CD4-positive, alpha-beta T cell (primary cell): ENCODE data around the gene LRP1B. TPM values are rescaled to one million over a fixed set of nuclear protein-coding genes. Genes with fewer than 3 reads are reported as not detected.

Source experiments
- ATAC-seq: fragments of 200-7000 bp; cut with Tn5 transposase; one replicate; pipeline ENCODE4 v1.10.0; 2022; ENCODE audit warnings: mild to moderate bottlenecking; ENCODE audit not compliant: poor library complexity
- CTCF ChIA-PET: fragments of 350-600 bp; sonication (Branson Sonifier 250); formaldehyde crosslinking; loops from one replicate; lab custom pipeline; 2021; ENCODE audit warnings: antibody characterized with exemption, inconsistent platforms; lab: Charles Lee
- POLR2A ChIA-PET: fragments of 350-600 bp; sonication (Branson Sonifier 250); formaldehyde crosslinking; loops from one replicate; lab custom pipeline; 2021; ENCODE audit warnings: antibody characterized with exemption, inconsistent platforms; lab: Charles Lee
- DNase-seq, 14 experiments: peaks; one replicate each; pipeline ENCODE4 v3.0.0-alpha.2; 2013 to 2020; ENCODE audit warnings: mixed read lengths in 2 of 14
- H3K27ac ChIP-seq, 2 donors: one replicate each; pipeline versions ENCODE4 v1.5.1 to v1.7.0; 2013; ENCODE audit warnings: low read length in 2 of 2, low read depth in 1 of 2, mild to moderate bottlenecking in 1 of 2
- H3K27me3 ChIP-seq, 2 experiments: 1 replicate in 1 of 2; 2 replicates in 1 of 2; pipeline versions ENCODE4 v1.6.1 to v1.7.0; 2013; ENCODE audit warnings: low read length in 2 of 2, control low read depth in 1 of 2, mild to moderate bottlenecking in 1 of 2, moderate library complexity in 1 of 2; ENCODE audit not compliant: insufficient read depth in 2 of 2, control insufficient read depth in 1 of 2
- H3K36me3 ChIP-seq: one replicate; pipeline ENCODE4 v1.6.1; 2013; ENCODE audit warnings: low read length, control low read depth; ENCODE audit not compliant: insufficient read depth
- H3K4me1 ChIP-seq: one replicate; pipeline ENCODE4 v1.6.1; 2013; ENCODE audit warnings: low read length, control low read depth; ENCODE audit not compliant: insufficient read depth
- H3K4me3 ChIP-seq: one replicate; pipeline ENCODE4 v1.5.1; 2013; ENCODE audit warnings: mild to moderate bottlenecking, low read length, moderate library complexity
- H3K9me3 ChIP-seq, 2 experiments: 1 replicate in 1 of 2; 2 replicates in 1 of 2; pipeline versions ENCODE4 v1.6.1 to v1.7.0; 2013; ENCODE audit warnings: low read length in 2 of 2, mild to moderate bottlenecking in 2 of 2, control low read depth in 1 of 2, moderate library complexity in 1 of 2; ENCODE audit not compliant: control insufficient read depth in 1 of 2, insufficient read depth in 1 of 2
- H3K27ac Mint-ChIP-seq: one replicate; pipeline ENCODE4 v1.8.0; 2020; ENCODE audit warnings: mixed read lengths
- H3K27me3 Mint-ChIP-seq: one replicate; pipeline ENCODE4 v1.8.0; 2021; ENCODE audit warnings: mixed read lengths
- H3K36me3 Mint-ChIP-seq: one replicate; pipeline ENCODE4 v1.8.0; 2021; ENCODE audit warnings: low read depth, mixed read lengths
- H3K4me1 Mint-ChIP-seq: one replicate; pipeline ENCODE4 v1.8.0; 2021; ENCODE audit warnings: low read depth, mixed read lengths
- H3K4me3 Mint-ChIP-seq: one replicate; pipeline ENCODE4 v1.8.0; 2020; ENCODE audit warnings: mild to moderate bottlenecking, mixed read lengths
- H3K9me3 Mint-ChIP-seq: one replicate; pipeline ENCODE4 v1.8.0; 2020; ENCODE audit warnings: mixed read lengths
- intact Hi-C, 2 experiments: fragments of 100-400 bp; cut with DNase I in 1 of 2; cut with micrococcal nuclease in 1 of 2; formaldehyde crosslinking; loops; one replicate each; pipeline versions ENCODE4 v1.15.1 to v1.9.0; 2023 to 2025; cut with DNase I, micrococcal nuclease
- total RNA-seq, 174 experiments: library from RNA in 2 of 174; stranded (reverse) in 2 of 174; gene quantifications; one replicate each; pipeline ENCODE4 v1.2.3 and lab custom pipeline; 2021 to 2026
- TF ChIP-seq, protein P1 (sequence below): fragments of 200-600 bp; IDR thresholded peaks from one replicate; pipeline ENCODE4 v1.8.0; 2022; ENCODE audit warnings: antibody characterized with exemption, mild to moderate bottlenecking

The LRP1B gene
- total RNA-seq, 2 experiments from 2014 or later = not detected

DNA sequence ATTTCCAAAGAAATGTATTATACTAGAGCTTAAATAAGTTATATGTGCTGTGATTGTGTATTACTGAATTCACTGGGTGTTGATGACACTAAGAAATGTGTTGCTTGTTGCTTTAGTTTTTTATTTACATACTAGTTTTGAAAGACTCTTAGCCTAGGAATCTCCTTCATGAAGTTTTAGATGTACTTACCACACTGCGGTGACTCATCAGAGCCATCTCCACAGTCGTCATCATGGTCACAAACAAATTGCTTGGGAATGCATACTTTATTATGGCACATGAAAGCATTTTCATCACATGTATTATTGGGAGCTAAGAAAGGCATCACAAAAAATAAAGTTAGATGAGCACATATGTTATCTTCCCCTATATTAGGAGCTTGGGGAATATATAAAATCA is 1624.2 kb downstream of the LRP1B start:
- no peak overlapping the region for H3K27ac ChIP-seq
- TF ChIP-seq, protein P1, sequence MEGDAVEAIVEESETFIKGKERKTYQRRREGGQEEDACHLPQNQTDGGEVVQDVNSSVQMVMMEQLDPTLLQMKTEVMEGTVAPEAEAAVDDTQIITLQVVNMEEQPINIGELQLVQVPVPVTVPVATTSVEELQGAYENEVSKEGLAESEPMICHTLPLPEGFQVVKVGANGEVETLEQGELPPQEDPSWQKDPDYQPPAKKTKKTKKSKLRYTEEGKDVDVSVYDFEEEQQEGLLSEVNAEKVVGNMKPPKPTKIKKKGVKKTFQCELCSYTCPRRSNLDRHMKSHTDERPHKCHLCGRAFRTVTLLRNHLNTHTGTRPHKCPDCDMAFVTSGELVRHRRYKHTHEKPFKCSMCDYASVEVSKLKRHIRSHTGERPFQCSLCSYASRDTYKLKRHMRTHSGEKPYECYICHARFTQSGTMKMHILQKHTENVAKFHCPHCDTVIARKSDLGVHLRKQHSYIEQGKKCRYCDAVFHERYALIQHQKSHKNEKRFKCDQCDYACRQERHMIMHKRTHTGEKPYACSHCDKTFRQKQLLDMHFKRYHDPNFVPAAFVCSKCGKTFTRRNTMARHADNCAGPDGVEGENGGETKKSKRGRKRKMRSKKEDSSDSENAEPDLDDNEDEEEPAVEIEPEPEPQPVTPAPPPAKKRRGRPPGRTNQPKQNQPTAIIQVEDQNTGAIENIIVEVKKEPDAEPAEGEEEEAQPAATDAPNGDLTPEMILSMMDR = no peak
- no peaks in the 10 kb centered on the region for H3K4me1 ChIP-seq
- ChIA-PET CTCF (no interaction called here), POLR2A (no interaction called here)
- ATAC-seq (no peak), DNase-seq (no peak)
- Mint-ChIP-seq H3K9me3 (no peaks in the 10 kb centered on the region), H3K4me3 (no peak overlapping the region), H3K27me3 (no peaks in the 10 kb centered on the region), H3K36me3 (no peaks in the 10 kb centered on the region), H3K27ac (no peak overlapping the region), H3K4me1 (no peaks in the 10 kb centered on the region)
- no peak overlapping the region for H3K4me3 ChIP-seq
- intact Hi-C loops = no loop called here
- peaks cover 0 to 13% of the 10 kb centered on the region in 2 experiments for H3K9me3 ChIP-seq
- H3K27me3 ChIP-seq = no peaks in the 10 kb centered on the region
- H3K36me3 ChIP-seq = no peaks in the 10 kb centered on the region

DNA sequence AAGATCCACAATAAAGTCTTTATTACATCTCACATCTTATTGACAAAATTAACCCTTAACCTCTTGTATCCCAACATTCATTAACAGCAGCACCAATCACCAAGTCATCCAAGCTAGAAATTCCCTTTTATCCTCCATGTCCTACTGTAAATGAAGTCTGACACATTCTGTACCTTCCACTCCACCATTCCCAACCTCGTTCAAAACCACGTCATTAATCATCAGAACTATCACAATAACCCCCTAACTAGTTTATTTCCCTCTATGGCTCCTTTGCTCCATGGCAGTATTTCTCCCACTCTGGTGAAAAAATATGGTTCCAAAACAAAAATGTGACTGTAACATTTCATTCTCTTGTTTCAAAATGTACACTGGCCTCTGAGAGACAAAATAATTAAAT is 1626.2 kb downstream of the LRP1B start:
- no peaks in the 10 kb centered on the region for H3K36me3 ChIP-seq
- intact Hi-C loops = no loop called here
- no peaks in the 10 kb centered on the region for H3K4me1 Mint-ChIP-seq
- H3K27ac ChIP-seq = no peak overlapping the region
- no peaks in the 10 kb centered on the region for H3K36me3 Mint-ChIP-seq
- H3K27me3 Mint-ChIP-seq = no peaks in the 10 kb centered on the region
- H3K27ac Mint-ChIP-seq = no peak overlapping the region
- H3K9me3 ChIP-seq = peaks cover 0 to 4% of the 10 kb centered on the region in 2 experiments
- no peak overlapping the region for H3K4me3 Mint-ChIP-seq
- DNase-seq (no peak), ATAC-seq (no peak)
- H3K4me1 ChIP-seq = no peaks in the 10 kb centered on the region
- TF ChIP-seq, protein P1 = no peak
- ChIA-PET POLR2A (no interaction called here), CTCF (no interaction called here)
- no peaks in the 10 kb centered on the region for H3K27me3 ChIP-seq
- no peaks in the 10 kb centered on the region for H3K9me3 Mint-ChIP-seq
- H3K4me3 ChIP-seq = no peak overlapping the region

DNA sequence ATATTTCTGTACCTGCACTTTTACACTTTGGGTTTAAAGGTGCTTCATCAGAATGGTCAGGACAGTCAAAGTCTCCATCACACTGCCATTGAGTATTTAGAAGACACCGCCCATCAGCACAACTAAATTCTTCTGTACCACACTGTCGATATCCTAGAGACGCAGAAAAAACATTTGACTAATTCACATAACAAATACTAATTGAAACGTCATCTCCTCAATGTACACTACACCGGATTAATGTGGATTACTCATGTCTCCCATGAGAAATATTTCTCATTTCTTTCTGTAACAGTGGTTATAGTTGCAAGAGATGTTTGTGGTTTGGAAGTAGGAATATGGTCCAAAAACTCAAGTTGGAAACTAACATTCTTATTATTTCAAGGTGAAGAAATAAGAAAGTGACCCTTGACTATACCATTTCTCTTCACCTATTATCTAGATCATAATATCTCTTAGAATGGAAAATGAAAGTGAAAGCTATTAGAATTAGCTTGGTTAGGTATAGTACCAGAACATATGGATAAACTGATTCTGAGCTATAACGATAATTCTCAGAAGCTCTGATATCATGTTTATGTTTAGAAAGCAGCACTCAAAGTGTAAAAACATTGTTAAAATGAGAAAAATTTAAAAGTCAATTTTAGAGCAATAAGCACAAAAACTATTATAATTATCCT is 1627.7 kb downstream of the LRP1B start:
- Histone ChIP-seq H3K4me1 (no peaks in the 10 kb centered on the region), H3K27ac (no peak overlapping the region), H3K9me3 (peaks cover 0 to 4% of the 10 kb centered on the region in 2 experiments), H3K27me3 (no peaks in the 10 kb centered on the region), H3K4me3 (no peak overlapping the region), H3K36me3 (no peaks in the 10 kb centered on the region)
- DNase-seq (no peak), ATAC-seq (no peak)
- intact Hi-C loops = no loop called here
- H3K4me1 Mint-ChIP-seq = no peaks in the 10 kb centered on the region
- no peak overlapping the region for H3K27ac Mint-ChIP-seq
- TF ChIP-seq, protein P1 = no peak
- POLR2A ChIA-PET = no interaction called here
- H3K4me3 Mint-ChIP-seq = no peak overlapping the region
- H3K9me3 Mint-ChIP-seq = no peaks in the 10 kb centered on the region
- no peaks in the 10 kb centered on the region for H3K36me3 Mint-ChIP-seq
- H3K27me3 Mint-ChIP-seq = no peaks in the 10 kb centered on the region
- CTCF ChIA-PET = interaction anchor here (0.8 kb wide), 1 partner anchor 11 kb away, joined by 3 read pairs; no protein-coding TSS in a partner anchor
